Dedifferentiated amniotic fluid mesenchymal stem cell (primary cell): ENCODE data around the gene CEACAM19.
"Not testable (repeated sequence)": the region's sequence is repeated elsewhere in the genome, so short reads cannot be mapped to it uniquely, and the experiment has no call there.

Experiments used
- DNase-seq: peaks from one replicate; pipeline ENCODE4 v3.0.0-alpha.2; 2016; ENCODE audit errors: extremely low spot score

CEACAM19 gene

DNA sequence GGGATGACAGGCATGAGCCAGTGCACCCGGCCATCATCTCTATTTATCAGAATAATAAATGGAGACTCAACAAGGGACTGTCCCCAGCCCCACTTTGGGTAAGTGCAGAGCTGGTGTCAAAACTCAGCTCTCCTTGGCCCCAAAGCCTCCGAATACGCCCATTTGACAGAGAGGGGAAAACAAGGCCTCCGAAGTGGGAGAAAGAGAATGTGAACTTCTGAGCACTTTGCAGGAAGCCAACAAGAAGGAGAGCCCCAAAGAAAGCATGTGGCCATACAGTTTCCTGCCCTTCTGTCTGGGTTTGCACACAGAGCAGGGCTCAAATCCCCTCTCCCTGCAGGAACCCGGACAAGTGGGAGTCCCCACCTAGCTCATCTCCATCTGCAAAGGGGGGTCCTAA is 29.3 kb downstream of the CEACAM19 start:
- DNase-seq = no peak

DNA sequence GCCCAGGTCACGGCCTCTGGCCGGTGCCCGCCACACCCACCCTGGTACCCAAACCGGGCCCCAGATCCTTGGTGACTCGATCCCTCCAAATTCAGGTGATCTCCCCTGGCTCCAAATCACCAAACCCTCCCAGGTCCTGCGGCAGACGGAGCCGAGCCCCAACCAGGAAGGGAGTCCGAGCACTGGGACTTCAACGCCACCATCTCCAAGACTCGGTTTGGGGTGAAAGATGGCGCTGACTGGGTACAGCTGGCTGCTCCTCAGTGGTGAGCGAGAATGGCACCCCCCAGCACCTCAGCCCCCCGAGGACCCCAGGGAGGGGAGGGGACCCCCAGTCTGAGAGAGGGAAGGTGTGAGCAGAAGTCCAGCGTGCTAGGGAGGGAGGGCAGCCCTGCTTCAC is 29.9 kb downstream of the CEACAM19 start:
- no peak for DNase-seq

- DNase-seq = no peak
Measured at GRCh38 chr19:44702551-44703176, 31.4 kb downstream of the CEACAM19 start.

DNA sequence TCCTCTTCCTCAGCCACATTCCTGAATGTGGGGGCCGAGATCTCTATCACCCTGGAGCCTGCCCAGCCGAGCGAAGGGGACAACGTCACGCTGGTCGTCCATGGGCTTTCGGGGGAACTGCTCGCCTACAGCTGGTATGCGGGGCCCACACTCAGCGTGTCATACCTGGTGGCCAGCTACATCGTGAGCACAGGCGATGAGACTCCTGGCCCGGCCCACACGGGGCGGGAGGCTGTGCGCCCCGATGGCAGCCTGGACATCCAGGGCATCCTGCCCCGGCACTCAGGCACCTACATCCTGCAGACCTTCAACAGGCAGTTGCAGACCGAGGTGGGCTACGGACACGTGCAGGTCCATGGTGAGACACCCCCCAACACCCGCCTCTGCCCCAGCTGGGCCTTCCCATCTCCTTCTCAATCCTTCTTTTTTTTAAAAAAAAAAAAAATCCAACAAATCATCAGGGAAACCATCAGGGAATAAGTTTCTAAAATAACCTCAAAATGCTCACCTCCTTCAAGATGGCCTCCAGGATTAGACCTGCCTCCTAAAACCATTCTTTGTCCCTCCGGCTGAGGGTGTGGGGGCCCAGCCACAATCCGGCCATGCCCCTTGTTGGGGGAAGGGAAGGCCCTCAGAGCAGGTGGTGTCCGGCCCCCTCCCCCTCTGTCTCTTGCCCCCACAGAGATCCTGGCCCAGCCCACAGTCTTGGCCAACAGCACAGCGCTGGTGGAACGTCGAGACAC is 32.2 kb downstream of the CEACAM19 start:
- DNase-seq = no peak

DNA sequence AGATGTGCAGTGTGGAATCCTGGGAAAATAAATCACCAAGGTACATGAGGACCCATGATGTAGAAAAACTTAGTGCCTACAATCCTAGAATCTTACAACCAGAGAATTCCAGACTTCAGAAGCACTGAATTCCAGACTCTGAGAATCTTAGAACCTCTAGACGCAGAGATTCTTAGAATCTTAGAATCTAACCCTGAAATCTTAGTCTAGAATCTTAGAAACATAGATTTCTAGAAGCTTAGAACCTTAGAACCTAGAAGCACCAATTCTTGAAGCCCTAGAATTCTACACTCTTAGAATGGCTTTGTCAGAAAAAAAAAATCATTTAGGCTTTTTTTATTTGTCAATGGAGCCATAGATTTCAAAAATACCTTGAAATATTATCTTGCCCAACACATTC is 33.7 kb downstream of the CEACAM19 start:
- no peak for DNase-seq

- DNase-seq = no peak
Measured at GRCh38 chr19:44705502-44706010, 34.3 kb downstream of the CEACAM19 start.

DNA sequence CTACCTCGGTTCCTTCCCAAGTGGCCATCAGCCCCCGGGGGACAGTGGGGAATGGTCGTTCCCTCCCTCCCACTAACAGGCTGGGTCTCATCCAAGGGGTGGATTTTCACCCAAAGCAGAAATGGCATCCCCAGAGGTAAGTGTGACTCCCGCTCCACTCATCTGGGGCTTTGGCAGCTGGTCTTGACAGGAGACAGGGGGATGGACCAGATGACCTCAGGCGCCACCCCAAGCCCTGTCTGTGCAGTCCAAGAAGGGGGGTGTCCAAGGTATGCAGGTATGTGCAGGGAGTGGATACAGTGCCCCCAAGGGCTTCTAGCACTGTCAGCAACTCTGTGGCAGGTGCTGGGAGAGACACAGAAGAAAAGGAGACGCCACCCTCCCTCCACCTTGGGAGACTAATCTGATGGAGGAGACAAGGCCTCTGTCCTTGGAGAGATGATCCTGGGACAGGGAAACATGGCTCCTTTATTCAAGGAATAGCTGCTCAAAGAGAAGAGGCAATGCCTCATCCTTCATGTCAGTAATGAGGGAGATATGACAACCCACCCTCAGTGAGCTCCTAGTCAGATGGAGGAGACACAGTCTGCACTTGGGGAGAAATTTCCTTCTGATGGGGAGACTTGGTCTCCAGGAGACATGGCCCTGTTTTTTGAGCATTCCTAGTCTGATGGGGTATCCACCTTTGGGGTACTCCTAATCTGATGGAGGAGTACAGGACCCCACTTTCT is 35.4 kb downstream of the CEACAM19 start:
- DNase-seq = no peak

GRCh38 chr19:44707794-44708193 is 36.5 kb downstream of the CEACAM19 start:
- DNase-seq = no peak

GRCh38 chr19:44708940-44709339 is 37.7 kb downstream of the CEACAM19 start:
- no peak for DNase-seq

DNA sequence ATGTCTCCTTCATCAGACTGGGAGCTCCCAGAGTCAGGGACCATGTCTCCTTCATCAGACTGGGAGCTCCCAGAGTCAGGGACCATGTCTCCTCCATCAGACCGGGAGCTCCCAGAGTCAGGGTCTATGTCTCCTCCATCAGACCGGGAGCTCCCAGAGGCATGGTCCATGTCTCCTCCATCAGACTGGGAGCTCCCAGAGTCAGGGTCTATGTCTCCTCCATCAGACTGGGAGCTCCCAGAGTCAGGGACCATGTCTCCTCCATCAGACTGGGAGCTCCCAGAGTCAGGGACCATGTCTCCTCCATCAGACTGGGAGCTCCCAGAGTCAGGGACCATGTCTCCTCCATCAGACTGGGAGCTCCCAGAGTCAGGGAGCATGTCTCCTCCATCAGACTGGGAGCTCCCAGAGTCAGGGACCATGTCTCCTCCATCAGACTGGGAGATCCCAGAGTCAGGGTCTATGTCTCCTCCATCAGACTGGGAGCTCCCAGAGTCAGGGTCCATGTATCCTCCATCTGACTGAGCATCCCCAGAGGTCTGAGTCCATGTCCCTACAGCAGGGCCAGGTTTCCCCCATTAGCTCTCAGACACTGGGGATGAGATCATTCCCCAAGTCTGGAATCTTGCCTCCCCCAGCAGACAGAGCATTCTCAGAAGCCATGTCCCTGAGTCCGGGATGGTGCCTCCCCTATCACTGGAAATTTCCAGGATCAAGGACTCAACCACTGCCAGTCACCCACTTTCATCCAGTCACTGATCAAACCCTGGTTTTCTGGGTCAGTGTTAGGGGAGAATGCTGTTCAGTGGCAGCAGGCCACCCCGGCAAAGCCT is 38.4 kb downstream of the CEACAM19 start:
- DNase-seq = not testable (repeated sequence)

DNA sequence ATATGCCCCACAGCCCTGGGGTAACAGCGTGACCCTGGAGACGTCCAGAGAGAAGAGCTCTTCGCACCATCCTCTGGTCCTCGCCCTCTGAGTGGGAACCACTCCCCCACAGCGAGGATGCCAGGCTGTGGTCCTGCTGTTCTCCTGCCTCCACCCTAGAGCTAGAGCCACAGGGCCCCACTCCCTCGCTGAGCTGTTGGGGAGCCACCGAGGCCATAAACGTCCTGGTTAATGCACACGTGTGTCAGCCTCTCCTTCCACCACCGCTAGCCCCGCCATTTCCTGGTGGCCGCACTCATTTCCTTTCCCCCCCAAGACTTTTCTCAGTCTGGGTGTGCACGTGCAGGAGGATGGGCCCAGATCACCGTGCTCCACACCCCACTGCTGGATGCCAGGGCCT is 39.2 kb downstream of the CEACAM19 start:
- DNase-seq = no peak

DNA sequence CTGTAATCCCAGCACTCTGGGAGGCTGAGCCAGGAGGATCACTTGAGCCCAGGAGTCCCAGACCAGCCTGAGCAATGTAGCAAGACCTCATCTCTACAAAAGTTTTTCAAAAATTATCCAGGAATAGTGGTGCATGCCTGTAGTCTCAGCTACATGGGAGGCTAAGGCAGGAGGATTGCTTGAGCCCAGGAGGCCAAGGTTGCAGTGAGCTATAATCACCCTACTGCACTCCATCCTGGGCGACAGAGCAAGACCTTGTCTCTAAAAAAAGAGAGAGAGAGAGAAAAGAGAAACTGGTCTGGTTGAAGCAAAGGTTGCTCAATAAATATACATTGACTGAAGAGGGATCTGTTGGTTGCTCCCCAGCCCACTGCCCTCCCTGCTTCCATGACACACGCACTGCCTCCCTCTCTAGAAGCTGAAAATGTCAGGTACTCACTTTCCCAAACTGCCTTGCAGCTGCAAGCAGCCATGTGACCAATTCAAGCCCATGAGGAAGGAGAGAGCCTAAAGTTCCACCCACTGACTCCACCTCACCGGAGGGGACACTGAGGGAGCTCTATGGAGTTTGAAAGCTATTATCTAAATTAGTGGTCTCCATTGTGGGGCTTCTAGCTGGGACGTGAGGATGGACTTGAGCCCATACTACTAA is 41.7 kb downstream of the CEACAM19 start:
- DNase-seq = no peak

GRCh38 chr19:44714597-44715169 is 43.4 kb downstream of the CEACAM19 start:
- DNase-seq = no peak

DNA sequence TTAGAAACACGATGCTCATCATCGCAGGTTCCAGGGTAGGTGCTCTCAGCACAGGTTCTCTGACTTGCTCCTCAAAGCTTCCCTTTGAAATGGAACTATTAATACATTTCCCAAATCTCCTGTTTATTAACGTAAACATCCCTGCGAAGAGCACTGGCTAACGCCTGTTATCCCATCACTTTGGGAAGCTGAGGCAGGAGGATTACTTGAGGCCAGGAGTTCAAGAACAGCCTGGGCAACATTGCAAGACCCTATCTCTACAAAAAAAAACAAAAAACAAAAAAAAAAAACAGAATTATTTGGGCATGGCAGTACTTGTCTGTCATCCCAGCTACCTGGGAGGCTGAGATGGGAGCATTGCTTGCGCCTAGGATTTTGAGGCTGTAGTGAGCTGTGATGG is 46.3 kb downstream of the CEACAM19 start:
- DNase-seq = no peak

DNA sequence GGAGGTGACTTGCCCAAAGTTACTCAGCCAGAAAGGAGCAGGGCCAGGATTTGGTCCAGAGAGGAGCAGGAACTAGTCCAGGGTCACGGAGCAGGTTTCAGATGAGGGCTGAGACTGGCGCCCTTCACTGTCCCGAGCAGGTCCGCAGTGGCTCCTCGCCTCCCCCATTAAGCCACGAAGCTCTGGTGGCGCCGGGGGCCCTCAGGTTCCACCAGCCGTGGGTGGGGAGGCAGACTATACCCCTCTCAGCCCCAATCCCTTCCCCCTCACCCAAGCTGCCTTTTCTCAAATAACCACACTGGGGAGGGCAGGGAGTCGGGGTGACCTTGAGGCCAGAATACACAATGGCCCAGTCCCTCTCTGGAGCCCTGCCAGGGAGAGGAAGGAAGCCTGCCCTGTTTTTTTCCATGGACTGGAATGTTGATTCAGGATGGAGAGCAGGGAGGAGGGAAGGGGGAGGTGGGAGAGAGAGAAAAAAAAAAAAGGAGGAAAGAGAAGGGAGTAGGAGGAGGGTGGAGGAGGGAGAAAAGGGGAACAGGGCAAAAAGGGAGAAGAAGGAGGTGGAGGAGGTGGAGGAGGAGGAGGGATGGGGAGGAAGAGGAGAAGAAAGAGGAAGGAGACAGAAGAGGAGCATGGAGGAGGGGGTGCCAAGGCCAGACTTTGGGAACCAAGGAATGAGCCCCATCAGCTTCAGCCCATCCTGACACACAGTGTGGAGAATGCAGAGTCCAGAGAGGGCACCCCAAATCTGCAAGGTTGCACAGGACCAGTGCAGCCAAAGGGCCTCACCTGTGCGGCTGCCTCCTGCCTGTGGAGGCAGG is 47.4 kb downstream of the CEACAM19 start:
- peak; percentile 32 for DNase-seq

- no peak for DNase-seq
Measured at GRCh38 chr19:44719262-44719701, 48.0 kb downstream of the CEACAM19 start.

DNA sequence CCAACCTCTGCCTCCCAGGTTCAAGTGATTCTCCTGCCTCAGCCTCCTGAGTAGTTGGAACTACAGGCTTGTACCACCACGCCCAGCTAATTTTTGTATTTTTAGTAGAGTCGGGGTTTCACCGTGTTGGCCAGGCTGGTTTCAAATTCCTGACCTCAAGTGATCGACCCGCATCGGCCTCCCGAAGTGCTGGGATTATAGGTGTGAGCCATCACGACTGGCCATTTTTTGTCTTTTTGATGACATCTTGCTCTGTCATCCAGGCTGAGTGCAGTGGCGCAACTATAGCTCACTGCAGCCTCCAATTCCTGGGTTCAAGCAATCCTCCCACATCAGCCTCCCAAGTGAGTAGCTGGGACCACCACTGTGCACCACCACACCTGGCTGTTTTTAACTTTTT is 49.1 kb downstream of the CEACAM19 start:
- DNase-seq = not testable (repeated sequence)

DNA sequence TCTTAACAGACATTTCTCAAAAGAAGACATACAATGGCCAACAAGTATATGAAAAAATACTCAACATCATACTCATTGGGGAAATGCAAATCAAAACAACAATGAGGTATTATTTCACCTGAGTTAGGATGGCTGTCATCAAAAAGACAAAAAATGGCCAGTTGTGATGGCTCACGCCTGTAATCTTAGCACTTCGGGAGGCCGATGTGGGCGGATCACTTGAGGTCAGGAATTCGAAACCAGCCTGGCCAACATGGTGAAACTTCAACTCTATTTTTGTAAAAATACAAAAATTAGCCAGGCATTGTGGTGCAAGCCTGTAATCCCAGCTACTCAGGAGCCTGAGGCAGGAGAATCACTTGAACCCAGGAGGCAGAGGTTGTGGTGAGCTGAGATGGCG is 49.7 kb downstream of the CEACAM19 start:
- no peak for DNase-seq

GRCh38 chr19:44721369-44721768 is 50.1 kb downstream of the CEACAM19 start:
- not testable (repeated sequence) for DNase-seq
